DND-41 (cell line): ENCODE data around the gene MAPKAPK3.

ENCODE experiments used
- CTCF ChIP-seq: IDR thresholded peaks from 2 replicates; pipeline ENCODE4 v1.5.1; 2012; ENCODE audit warnings: borderline replicate concordance, low read length, moderate library complexity, mild to moderate bottlenecking; ENCODE audit not compliant: poor library complexity, severe bottlenecking; ENCODE audit errors: extremely low read depth
- EZH2 ChIP-seq: IDR thresholded peaks from 3 replicates; pipeline ENCODE4 v1.6.1; 2012; ENCODE audit warnings: borderline replicate concordance, low read depth, mild to moderate bottlenecking, moderate library complexity, low read length, inconsistent platforms; ENCODE audit not compliant: severe bottlenecking

- TF ChIP-seq EZH2 (no peak), CTCF (no peak)
These were observed 38.3 kb downstream of the MAPKAPK3 start for GRCh38 chr3:50655009-50655830.
